K562 (cell line): ENCODE data around the gene RPP21. TPM values are rescaled to one million over a fixed set of nuclear protein-coding genes. Genes with fewer than 3 reads are reported as not detected.

Experiments used
- ATAC-seq: fragments of 200-7000 bp; cut with Tn5 transposase; 3 replicates; pipeline ENCODE4 v1.9.1; 2020; ENCODE audit warnings: moderate library complexity
- BruUV-seq: library from RNA; stranded (reverse); fragments of 400-500 nt; replicated peaks from 2 replicates; lab custom pipeline; 2021; lab: Mats Ljungman, UMichigan
- CTCF ChIA-PET: fragments of 300-600 bp; formaldehyde crosslinking; extraction: SDS; loops from one replicate; lab custom pipeline; 2021; ENCODE audit warnings: low intra/inter-chr PET ratio; lab: Yijun Ruan, JAX
- POLR2A ChIA-PET: fragments of 300-600, 350-650 bp; sonication (Branson Sonifier 250); formaldehyde crosslinking; extraction: SDS; loops from one replicate; lab custom pipeline; 2021; ENCODE audit warnings: antibody characterized with exemption, inconsistent platforms; lab: Yijun Ruan, JAX
- DNase-seq, 4 experiments: peaks; one replicate each; pipeline versions ENCODE4 v3.0.0 to v3.0.0-alpha.2; 2011 to 2018; ENCODE audit warnings: low spot score in 3 of 4, mixed read lengths in 3 of 4; ENCODE audit errors: extremely low read depth in 1 of 4
- FAIRE-seq: peaks from 2 replicates; lab custom pipeline; 2011; peaks lifted over from hg19 to GRCh38; lab: Jason Lieb, UNC
- H2AFZ ChIP-seq: 2 replicates; pipeline ENCODE4 v1.6.0; 2011; ENCODE audit warnings: low read depth, low read length, control low read depth, inconsistent platforms
- H3K27ac ChIP-seq: fragments of 200-600 bp; 3 replicates; pipeline ENCODE4 v1.8.0; 2011; ENCODE audit warnings: low read depth, mild to moderate bottlenecking, control low read depth, inconsistent platforms, low read length, moderate library complexity, mixed read lengths; ENCODE audit errors: extremely low read depth
- H3K27me3 ChIP-seq, 2 experiments: fragments of 300-600 bp in 1 of 2; 2 replicates in 1 of 2; 3 replicates in 1 of 2; pipeline versions ENCODE4 v1.6.0 to v1.8.0; 2011; ENCODE audit warnings: inconsistent platforms in 2 of 2, low read length in 2 of 2, mild to moderate bottlenecking in 1 of 2, mixed read lengths in 1 of 2, moderate library complexity in 1 of 2; ENCODE audit not compliant: control insufficient read depth in 2 of 2, insufficient read depth in 2 of 2
- H3K36me3 ChIP-seq: fragments of 300-600 bp; 3 replicates; pipeline ENCODE4 v1.8.0; 2011; ENCODE audit warnings: mild to moderate bottlenecking, low read length, inconsistent platforms; ENCODE audit not compliant: control insufficient read depth, insufficient read depth
- H3K4me1 ChIP-seq, 2 experiments: fragments of 200-600 bp in 1 of 2; replicated peaks in 1 of 2; 2 replicates in 1 of 2; 3 replicates in 1 of 2; pipeline versions ENCODE4 v1.5.1 to v1.8.0; 2011; ENCODE audit warnings: inconsistent platforms in 2 of 2, low read length in 2 of 2, mild to moderate bottlenecking in 1 of 2, mixed read lengths in 1 of 2, moderate library complexity in 1 of 2; ENCODE audit not compliant: control insufficient read depth in 2 of 2, insufficient read depth in 2 of 2
- H3K4me2 ChIP-seq: 2 replicates; pipeline ENCODE4 v1.6.1; 2011; ENCODE audit warnings: low read length, control low read depth, inconsistent platforms, mixed read lengths; ENCODE audit not compliant: insufficient read depth
- H3K4me3 ChIP-seq: fragments of 200-600 bp; sonication (generic), shearing (Covaris generic); 2 replicates; pipeline ENCODE4 v1.5.1; 2016; ENCODE audit warnings: control low read depth, inconsistent platforms
- H3K79me2 ChIP-seq: fragments of 200-600 bp; 3 replicates; pipeline ENCODE4 v1.8.0; 2011; ENCODE audit warnings: low read length, inconsistent platforms; ENCODE audit not compliant: control insufficient read depth, insufficient read depth
- H3K9ac ChIP-seq, 2 experiments: 2 replicates each; pipeline versions ENCODE4 v1.6.0 to v1.6.1; 2011; ENCODE audit warnings: low read depth in 2 of 2, low read length in 2 of 2, control low read depth in 1 of 2, inconsistent platforms in 1 of 2, mild to moderate bottlenecking in 1 of 2, mixed read lengths in 1 of 2; ENCODE audit not compliant: insufficient read depth in 1 of 2
- H3K9me1 ChIP-seq: one replicate; pipeline ENCODE4 v1.6.0; 2011; ENCODE audit warnings: inconsistent platforms, mild to moderate bottlenecking, low read length, moderate library complexity; ENCODE audit not compliant: control insufficient read depth, insufficient read depth
- H3K9me3 ChIP-seq: replicated peaks from 2 replicates; pipeline ENCODE4 v1.5.1; 2011; ENCODE audit warnings: low read depth, low read length, inconsistent platforms; ENCODE audit not compliant: control insufficient read depth, insufficient read depth
- H4K20me1 ChIP-seq: replicated peaks from 2 replicates; pipeline ENCODE4 v1.6.1; 2011; ENCODE audit warnings: low read length, inconsistent platforms, mixed read lengths; ENCODE audit not compliant: control insufficient read depth, insufficient read depth
- KLF6 ChIP-seq: fragments of 250-450 bp; sonication (Bioruptor Pico); IDR thresholded peaks from 2 replicates; pipeline ENCODE4 v1.4.0; 2020; ENCODE audit warnings: mild to moderate bottlenecking, moderate library complexity, borderline replicate concordance
- SMARCC2 ChIP-seq: fragments of 450-650 bp; IDR thresholded peaks from 2 replicates; pipeline ENCODE4 v1.6.1; 2017; ENCODE audit warnings: antibody characterized with exemption, moderate library complexity, mild to moderate bottlenecking, low read depth
- SOX6 ChIP-seq: fragments of 450-650 bp; IDR thresholded peaks from 2 replicates; pipeline ENCODE4 v1.6.1; 2014; ENCODE audit warnings: mild to moderate bottlenecking
- STAT5B ChIP-seq: fragments of 250-450 bp; sonication (Bioruptor Pico); IDR thresholded peaks from 2 replicates; pipeline ENCODE4 v1.8.0; 2021; ENCODE audit warnings: mild to moderate bottlenecking, inconsistent platforms
- ZKSCAN1 ChIP-seq: fragments of 150-350 bp; IDR thresholded peaks from 2 replicates; pipeline ENCODE4 v1.6.1; 2016; ENCODE audit warnings: low read depth, low read length
- ZNF212 ChIP-seq: fragments of 450-650 bp; formaldehyde crosslinking; IDR thresholded peaks from 2 replicates; pipeline ENCODE4 v1.4.0; 2020; ENCODE audit warnings: mild to moderate bottlenecking
- ZNF830 ChIP-seq: fragments of 250-450 bp; sonication (Bioruptor Pico); IDR thresholded peaks from 2 replicates; pipeline ENCODE4 v1.5.0; 2021; ENCODE audit warnings: mild to moderate bottlenecking
- WGBS: fragments of 100-300 bp; shearing (Covaris generic); methylation state at CpG from one replicate; pipeline ENCODE4 v1.1.6; 2016; ENCODE audit warnings: low coverage, mixed read lengths; ENCODE audit not compliant: insufficient coverage; ENCODE audit errors: missing lambda C conversion rate; 5-methylcytosine and 5-hydroxymethylcytosine counted together
- in situ Hi-C: fragments of 300-500 bp; cut with MboI; formaldehyde crosslinking; loops from 4 replicates; pipeline ENCODE4 v1.15.0; 2018; ENCODE audit warnings: inconsistent platforms, mixed read lengths
- intact Hi-C: fragments of 100-400 bp; cut with micrococcal nuclease; formaldehyde crosslinking; loops from 2 replicates; pipeline ENCODE4 v1.14.2; 2022
- polyA plus RNA-seq, 8 experiments: library from polyadenylated mRNA; depleted of rRNA in 4 of 8; stranded (reverse) in 5 of 8; unstranded in 3 of 8; fragments of >200 nt; fragmentation: Nextera tagmentation in 2 of 8; fragmentation: Illumina TruSeq in 1 of 8; extraction: Ambion mirVana in 2 of 8; extraction: Trizol in 1 of 8; gene quantifications; 2 replicates each; pipeline versions ENCODE4 v1.2.1 to v1.2.3, GENCODE V29; 2011 to 2014; ENCODE audit warnings: inconsistent platforms in 1 of 8, missing spikeins in 1 of 8
- total RNA-seq, 7 experiments: library from RNA; depleted of rRNA in 6 of 7; stranded (reverse); fragments of >200 nt in 6 of 7; fragmentation: Illumina TruSeq in 2 of 7; extraction: Trizol in 2 of 7; gene quantifications; 2 replicates each; pipeline versions ENCODE4 v1.2.1 to v1.2.3, GENCODE V29; 2011 to 2021; ENCODE audit warnings: low replicate concordance in 1 of 7

Gene RPP21
- total and polyA plus RNA-seq, 9 of the 15 experiments (the other 6 are each of a cell fraction or from before 2014, with no cell fraction given): 62.1 to 362 (median 166) TPM

DNA sequence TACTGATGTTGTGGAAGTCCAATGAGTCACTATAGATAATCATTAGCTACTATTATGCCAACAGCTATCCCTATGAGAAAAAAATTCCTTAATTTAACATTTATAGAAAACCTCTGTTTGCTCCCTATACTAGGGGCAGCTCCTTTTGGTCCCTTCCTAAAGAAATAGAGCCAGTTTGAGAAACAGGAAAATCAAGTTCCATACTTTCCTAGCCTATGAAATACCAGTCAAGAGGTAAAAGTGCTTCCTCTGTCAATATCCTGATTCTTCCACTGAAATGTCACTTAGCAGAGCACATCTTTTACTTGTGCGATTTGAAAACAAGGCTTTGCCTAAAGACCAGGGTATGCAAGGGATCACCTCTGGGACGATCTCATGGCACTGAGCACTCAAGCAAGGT lies 32.7 kb upstream of the RPP21 start:
- no peak for TF ChIP-seq SOX6
- TF ChIP-seq KLF6 (CRISPR knock-in tag): no peak
- no peak for TF ChIP-seq ZKSCAN1
- TF ChIP-seq ZNF212 (CRISPR knock-in tag): no peak
- no peak for TF ChIP-seq SMARCC2
- TF ChIP-seq STAT5B: no peak
- no peak for TF ChIP-seq ZNF830 (CRISPR knock-in tag)
- TF ChIP-seq, all 486 proteins: peak for 0
- DNase-seq (no peak), FAIRE-seq (no peak), ATAC-seq (no peak)
- Histone ChIP-seq H4K20me1 (peaks cover 5% of the 10 kb centered on the region; the same call in 1 of the 2 replicates), H3K27me3 (no peaks in the 10 kb centered on the region), H3K4me3 (no peak overlapping the region), H3K4me2 (no peak overlapping the region), H3K36me3 (peaks cover 93% of the 10 kb centered on the region), H3K79me2 (peaks cover 88% of the 10 kb centered on the region), H3K4me1 (no peaks in the 10 kb centered on the region), H3K9ac (no peak overlapping the region), H3K9me3 (no peaks in the 10 kb centered on the region), H3K9me1 (no peaks in the 10 kb centered on the region), H2AFZ (no peak overlapping the region), H3K27ac (no peak overlapping the region)
- in situ Hi-C loops: no loop called here
- BruUV-seq: no TSS peak
- WGBS: 97% methylated on average over 2 of the region's 2 CpGs
- ChIA-PET CTCF (no interaction called here), POLR2A (interaction anchor here (0.7 kb wide), 1 partner anchor 1221 kb away, joined by 4 read pairs; no protein-coding TSS in a partner anchor)
- intact Hi-C loops: no loop called here
